Amniotic stem cell (primary cell): ENCODE results near the gene PIGS.
"Not testable (repeated sequence)": the region's sequence is repeated elsewhere in the genome, so short reads cannot be mapped to it uniquely, and the experiment has no call there.

Experiments used
- DNase-seq: peaks from one replicate; lab custom pipeline; 2025; lab: John Stamatoyannopoulos, UW

PIGS gene

DNA sequence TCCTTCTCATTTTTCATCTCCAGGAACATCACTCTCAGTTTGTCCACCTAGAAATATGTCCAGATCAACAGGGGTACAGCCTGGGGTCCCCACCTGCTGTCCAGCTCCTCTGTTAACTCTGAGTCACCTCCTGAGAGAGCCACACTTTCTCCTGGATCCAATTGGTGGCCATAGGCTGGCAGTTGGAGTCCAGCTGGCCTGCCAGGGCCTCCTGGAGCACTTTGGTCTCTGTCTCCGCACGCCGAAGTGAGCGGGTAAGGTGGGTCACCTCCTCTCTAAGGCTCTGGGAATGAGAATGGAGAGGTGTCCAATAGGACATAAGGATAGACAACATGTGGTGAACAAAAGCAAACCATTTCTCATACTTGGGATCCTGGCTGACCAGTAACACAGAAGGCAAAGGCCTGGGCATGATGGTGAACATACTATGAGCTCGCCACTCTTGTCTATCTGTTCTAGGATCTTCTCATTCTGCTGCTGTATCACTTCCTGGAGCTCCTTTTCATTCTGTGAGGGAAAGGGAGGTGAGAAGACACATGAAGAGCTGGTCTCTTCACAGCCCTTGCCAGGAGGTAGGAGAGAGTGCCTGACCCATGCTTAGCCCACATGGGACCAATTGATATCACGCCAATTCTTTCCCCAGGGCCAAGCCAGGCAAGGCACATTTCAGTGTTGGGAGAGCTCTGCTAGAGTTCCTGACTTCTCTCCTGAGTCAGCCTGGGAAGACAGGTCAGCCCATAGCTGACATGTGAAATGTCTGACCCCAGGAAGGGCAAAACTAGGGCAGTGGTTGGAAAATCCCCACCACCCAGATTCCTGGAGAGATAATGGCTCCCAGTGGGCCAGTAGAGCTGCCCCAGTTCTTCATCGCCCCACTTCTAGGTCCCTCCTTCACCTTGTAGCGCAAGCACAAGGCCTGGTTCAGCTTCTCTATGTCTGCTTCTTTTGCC, 7.2 kb upstream of the PIGS start:
- DNase-seq = no peak

DNA sequence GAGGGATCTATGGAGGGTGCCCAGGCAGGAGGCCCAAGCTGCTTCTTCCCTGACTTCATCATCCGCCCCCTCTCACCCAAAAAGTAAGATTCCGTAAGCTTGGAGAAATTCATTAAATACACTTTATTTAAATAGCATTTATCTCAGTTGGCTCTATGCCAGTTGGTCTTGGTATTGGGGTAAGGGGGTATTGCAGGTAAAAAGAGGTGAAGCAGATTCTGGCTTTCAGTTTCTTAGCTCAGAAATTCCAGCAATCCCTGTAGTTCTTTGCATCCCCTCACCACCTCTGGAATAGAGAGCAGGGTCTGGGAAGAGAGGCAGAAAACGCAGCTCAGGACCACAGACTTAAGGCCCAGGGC, 6.1 kb upstream of the PIGS start:
- no peak for DNase-seq

DNA sequence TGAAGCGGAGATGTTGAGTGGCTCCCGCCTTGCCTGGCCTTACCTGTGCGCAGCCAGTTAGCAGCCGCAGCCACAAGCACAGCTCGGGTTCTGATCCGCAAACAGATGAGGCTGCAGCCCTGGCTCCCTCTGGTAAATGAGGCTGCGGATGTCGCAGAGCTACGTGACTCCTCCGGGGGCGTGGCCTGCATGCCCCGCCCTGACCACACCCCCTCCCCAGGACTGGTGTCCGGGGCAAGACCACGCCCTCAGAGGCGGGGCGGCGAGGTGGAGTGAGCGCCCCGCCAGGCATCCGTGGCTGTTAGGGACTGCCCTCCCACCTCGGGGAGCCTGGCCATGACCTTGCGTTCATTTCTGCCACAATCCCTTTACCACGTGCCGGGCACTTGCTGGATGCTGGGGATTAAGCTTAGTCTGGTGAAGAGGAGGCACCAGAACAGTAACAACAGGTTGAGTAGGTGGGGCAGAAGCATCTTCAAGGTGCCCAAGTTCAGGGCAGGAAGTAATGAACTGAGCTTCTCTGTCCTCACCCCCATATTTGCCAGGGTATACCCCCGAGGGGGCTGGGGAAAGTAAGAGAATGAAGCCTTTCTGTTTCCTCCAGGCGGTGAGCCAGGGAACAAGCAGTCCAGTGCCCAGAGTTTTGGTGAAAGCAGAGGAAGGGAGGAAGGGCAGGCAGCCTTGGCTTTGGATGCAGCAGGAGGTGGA, 5.6 kb upstream of the PIGS start, which contains the start of gene ALDOC:
TSS of gene ALDOC (minus strand) at position 138 of the 708 bp plus-strand sequence. CDS start 1,363 bp downstream, outside the sequence.
- DNase-seq = peak; percentile 74

DNA sequence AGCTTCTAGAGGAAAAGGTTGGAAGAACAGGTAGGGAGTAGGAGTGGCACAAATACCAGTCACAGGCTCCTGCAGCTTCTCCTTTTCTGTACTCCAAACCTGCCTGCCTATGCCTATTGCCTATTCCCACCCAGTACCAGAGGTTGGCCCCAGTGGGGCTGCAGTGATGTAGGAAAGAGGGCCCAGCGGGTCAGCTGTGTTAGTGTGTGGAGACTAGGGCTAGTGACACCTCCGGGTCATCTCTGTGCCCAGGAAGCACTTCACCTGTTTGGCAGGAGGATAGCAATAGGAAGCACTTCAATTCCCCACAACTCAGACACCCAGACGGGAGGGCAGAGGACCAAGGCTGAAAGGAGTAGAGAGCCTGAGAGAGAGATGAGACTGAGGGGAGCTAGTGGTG, 4.7 kb upstream of the PIGS start:
- not testable (repeated sequence) for DNase-seq

DNA sequence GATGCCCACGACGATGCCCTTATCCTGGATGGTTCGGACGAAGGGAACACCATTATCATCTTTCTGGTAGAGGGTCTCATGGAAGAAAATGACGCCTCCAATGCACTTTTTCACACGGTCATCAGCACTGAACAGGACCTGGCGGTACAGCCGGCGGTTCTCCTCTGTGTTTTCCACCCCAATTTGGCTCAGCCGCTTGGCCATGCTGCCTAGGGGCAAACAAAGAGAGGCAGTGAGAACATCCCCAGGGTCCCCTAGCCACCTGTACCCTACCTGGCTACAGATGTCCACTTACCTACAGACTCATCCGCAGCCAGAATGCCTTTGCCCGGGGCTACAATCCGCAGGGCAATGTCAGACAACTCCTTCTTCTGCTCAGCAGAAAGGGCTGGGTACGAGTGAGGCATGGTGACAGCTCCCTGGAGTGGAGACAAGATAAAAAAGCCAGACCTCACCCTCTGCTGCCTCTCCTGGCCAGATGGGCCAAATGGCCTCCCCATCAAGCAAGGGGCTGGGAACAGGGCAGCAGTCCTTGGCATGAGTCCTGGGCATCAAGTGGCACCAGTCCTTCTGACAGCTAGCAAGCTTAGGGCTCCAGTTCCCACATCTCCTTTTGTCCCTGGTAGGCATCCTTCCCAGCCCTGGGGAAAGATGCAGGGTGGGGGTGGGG, 3.9 kb upstream of the PIGS start:
- no peak for DNase-seq

DNA sequence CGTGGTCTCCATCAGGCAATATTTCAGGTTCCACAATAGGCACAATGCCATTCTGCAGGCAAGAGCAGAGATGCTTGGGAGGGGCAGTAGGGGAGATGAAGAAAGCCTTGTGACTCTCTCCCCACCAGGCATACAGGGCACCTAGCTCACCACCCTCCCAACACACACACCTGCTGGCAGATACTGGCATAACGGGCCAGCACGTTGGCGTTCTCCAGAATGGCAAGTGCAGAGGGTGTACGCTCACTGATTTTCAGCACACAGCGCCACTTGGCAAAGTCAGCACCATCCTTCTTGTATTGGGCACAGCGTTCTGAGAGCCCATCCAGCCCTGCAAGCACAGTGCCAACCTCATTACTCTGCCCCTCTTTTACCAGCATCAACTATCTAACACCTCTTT, 3.2 kb upstream of the PIGS start:
- DNase-seq = no peak

DNA sequence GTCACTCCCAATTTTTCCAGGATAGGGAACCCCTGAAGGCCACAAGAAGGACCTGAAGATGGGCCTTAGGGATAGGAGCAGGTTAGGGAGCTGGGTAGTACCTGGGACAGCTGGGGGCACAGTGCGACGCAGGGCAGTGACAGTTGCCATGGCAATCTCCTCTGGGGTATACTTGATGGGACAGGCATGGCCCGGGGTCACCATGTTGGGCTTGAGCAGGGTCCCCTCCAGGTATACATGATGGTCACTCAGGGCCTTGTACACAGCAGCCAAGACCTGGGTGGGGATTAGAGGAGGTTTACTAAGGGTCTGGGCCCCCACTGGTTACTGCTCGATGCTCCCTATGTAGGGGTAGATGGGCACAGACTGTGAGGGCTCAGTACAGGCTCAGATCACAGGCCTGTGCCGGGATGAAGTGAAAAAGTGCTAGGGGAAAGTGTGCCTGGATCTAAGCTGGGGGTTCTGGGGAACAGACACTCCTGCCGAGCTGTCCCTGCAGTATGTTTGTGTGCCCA, 2.7 kb upstream of the PIGS start:
- no peak for DNase-seq

DNA sequence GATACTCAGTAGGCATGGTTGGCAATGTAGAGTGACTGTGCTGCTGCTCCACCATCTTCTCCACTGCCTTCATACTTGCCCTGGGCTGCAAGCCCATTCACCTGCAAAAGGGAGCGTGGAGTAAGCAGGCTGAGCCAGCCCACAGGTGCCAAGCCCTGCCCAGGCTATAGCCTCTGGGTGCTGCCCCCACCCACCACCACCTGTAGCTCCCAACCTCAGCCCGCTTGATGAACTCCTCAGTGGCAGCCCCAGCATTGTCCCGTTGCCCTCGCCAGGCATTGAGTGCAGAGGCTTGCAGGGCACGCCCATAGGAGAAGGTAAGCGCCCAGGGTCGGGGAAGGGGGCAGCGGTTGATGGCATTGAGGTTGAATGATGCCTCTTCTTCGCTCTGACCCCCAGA, 2.2 kb upstream of the PIGS start:
- DNase-seq = no peak

DNA sequence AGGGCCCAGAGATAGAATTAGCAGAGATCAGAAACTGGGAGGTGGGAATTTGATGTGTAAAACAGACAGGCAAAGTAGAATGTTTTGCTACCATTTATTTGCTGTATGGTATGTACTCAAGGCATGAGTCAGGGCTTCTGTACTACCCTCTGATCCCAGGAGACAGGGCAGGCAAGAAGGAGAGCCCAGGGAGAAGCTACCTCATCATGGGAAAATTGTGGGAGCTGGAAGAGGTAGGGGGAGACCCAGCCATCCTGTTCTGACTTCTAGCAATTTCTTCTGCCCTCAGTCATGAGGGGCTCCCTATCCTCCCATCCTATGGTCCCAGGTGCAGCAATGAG, 1.7 kb upstream of the PIGS start:
- no peak for DNase-seq

DNA sequence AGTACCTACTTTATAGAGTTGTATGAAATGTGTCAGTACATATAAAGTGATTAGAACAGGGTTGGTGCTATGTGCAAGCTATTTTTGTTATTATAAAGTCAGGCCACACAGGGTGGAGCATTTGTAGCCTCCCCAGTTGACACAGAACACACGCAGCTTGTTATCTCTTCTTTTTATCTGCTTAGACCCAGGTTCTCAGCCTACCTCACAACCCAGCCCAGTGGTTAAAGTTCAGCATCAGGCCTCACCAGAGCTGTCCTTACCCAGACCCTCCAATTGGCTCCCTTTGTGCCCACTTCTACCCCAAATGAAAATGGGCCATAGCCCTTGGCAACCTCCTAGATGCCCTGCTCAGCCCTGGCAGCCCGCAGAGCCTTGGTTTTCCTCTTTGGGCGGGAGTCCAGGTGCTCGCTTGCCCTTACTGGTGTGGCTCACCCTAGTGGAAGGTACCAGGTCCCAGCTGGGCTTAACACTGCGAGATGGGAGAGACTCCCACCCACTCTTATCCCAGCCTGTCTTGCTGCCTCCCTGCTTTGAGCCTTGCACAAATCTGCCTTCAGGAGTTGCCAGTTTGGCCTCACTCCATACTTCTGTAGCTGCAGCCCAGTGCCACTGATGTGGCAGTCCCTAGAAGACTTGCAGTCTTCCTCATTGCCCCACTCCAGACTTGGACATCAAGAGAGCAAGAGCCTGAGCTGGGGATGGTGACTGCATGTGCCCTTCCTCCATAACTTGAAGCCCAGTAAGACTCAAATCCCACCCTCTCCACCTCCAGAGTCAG, 1.1 kb upstream of the PIGS start:
- no peak for DNase-seq

DNA sequence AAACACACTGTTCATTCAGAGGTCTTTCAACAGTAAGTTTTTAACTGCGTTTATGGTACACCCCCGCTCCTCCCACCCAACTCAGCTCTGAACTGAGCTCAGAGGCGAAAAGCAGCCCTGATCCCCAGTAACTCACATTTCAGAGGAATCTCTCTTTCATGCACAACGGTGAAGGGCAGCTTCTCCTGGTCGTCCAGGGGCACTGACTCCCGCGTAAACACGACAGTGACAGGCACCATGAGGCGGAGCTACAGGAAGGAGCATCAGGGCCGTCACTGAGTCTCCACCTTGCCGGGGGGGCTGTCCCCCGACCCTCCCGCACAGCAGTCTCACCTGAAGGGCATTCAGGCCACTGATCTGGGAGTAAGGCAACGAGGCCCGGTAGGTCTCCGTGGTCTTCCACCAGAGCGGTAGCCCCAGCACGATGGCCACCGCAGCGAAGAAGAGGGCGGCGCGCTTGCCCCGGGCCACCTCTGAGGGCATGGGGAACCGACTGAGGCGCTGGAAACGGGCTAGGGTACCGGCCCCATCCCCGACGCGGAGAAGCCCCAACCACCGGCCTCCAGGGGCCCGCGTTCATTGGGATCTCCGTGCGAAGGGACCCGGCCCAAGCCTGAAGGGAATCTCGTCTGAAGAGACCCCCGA, 486 bp downstream of the PIGS start:
- no peak for DNase-seq

DNA sequence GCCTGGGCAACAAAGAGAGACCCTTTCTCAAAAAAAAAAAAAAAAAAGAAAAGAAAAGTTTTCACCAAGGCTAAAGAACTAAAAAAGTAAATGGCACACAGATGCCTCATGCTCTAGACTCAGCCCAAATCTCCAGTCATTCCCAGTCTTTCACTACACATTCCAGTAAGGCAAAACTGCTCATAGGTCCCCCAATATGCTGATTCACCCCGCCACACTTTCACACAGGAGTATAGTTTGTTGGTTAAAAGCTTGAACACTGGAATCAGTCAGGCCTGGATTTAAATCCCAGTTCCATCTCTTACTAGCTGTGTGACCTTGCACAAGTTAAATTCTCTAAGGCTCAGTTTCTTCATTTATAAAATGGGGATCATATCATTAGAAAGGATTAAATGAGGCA, 1.9 kb downstream of the PIGS start:
- DNase-seq = no peak

DNA sequence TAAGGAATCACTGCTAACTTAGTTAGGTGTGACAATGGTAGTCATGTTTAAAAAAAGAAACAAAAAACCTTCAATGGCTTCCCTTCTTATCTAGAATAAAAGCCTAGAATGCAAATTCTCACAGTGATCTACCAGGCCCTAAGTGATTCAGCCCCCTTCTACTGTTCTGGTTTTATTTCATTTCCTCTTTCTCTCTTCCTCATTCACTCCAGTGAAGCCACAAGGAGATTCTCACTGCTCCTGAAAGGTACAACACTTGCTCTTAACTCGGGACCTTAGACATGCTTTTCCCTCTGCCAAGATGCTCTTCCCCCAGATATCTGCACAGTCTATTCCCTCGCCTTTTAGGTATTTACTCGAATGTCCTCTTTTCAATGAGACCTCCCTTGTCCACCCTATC, 3.7 kb downstream of the PIGS start:
- DNase-seq = no peak

DNA sequence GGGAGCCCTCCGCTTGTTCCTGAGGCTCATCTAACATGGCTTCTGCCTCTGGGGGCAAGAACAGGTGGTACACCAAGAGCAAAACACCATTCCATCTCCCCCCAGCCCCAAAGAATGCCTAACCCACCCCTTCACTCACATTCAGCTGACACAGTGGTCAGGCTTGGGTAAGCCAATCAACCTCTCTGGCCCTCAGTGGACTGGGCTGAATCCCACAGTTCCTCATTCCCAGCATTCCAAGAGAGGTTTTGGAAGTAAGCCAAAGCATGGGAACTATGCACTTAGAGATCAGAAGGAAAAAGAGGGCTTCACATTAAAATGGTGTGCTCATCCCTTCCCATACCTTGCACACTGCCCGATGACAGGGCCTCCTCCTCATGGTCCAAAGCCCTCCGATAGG, 7.8 kb downstream of the PIGS start:
- no peak for DNase-seq

DNA sequence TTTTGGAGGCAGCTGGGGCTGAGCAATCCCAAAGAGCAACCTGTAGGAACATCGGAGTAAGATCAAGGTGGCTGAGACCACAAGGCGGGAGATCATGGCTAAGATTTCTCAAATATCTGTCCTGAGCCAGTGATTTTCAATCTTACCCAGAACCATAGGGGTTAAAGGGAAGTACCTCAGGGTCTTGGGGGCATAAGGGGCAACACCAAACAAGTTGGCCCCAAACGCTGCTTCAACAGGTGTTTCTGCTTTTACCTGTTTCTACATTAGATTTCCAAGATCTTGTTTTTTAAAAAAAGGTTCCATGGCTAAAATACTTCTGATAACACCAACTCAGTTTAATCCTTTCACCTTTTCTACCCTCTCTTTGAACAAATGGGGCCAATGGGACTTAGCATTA, 16.3 kb downstream of the PIGS start:
- DNase-seq = no peak

DNA sequence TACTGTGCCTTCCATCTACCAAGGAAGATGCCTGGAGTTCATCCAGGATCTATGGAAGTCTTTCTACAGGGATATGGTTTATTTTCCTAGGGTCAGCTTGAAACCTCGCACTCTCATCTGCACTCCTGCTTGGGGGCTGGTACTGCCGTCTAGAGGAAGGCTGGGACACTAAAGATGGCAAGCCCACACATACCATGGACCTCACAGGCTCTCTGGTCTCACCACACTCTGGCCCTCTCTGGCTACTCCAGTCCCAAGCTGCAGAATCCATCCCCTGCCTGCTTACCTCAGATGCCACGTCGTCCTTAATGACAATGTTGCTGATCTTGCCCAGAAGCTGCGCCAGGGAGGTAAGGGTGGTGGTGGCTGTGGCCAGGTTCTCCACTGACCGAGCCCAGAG, 16.8 kb downstream of the PIGS start:
- no peak for DNase-seq

DNA sequence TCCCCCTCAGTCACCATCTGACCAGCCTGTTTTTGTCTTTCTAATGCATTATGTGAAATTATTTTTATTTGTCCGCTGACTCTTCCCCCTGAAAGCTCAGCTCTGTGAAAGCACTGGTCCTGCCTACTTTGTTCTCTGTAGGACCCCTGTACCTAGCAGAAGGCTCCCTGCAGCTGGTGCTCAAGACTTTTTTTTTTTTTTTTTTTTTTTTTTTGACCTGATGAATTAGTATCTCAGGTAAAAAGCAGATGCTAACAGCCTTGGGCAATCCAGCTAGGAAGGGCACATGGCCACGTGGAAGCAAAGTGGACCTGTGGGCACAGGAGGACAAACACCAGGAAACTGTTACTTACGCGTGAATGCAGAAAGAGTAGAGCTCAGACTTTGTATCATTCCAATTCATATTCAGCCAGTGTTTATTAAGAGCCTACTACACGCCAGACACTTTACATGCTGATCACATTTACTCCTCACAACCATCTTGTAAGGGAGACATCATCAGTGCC, 18.3 kb downstream of the PIGS start:
- no peak for DNase-seq

DNA sequence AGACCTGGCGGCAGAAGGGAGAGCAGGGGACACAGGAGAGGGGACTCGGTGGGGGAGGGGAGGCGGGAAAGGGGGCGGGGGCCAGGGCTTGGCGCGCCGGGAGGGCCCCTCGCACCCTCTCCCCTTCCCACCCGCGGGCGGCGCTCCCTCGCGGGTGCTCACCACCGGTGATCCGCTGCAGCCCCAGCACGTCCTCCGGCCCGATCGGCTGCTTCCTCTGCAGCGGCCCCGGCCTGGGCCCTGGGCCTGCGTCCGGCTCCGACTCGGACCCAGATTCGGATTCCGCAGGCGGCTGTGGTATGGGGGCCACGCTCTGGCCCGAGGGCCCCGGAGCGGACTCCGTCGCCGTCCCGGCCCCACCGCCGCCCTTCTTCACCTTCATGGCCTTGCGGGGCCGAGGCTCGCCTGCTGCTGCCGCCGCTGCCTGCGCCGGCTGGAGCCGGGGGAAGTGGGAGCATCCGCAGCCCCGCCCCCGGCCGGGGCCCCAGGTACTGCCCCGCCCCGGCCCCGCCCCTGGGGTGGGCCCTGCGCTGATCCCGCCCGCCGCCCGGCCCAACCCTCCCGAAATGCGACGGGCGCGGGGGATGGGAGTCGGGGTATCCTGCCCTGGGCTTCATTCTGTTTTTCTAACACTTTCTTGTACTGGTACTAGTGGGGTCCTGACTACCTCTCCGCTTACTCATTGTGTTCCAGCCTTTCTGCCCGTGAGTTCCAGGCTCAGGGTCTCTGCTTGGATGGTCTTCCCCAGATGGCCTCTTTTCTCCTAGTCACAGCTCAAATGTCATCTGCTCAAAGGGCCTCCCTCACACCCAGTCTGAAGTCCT, 18.9 kb downstream of the PIGS start, which contains the start of gene UNC119:
TSS of gene UNC119 (minus strand) at position 449 of the 824 bp plus-strand sequence. CDS start at position 382, 67 bp downstream.
- DNase-seq = peak; percentile 35

DNA sequence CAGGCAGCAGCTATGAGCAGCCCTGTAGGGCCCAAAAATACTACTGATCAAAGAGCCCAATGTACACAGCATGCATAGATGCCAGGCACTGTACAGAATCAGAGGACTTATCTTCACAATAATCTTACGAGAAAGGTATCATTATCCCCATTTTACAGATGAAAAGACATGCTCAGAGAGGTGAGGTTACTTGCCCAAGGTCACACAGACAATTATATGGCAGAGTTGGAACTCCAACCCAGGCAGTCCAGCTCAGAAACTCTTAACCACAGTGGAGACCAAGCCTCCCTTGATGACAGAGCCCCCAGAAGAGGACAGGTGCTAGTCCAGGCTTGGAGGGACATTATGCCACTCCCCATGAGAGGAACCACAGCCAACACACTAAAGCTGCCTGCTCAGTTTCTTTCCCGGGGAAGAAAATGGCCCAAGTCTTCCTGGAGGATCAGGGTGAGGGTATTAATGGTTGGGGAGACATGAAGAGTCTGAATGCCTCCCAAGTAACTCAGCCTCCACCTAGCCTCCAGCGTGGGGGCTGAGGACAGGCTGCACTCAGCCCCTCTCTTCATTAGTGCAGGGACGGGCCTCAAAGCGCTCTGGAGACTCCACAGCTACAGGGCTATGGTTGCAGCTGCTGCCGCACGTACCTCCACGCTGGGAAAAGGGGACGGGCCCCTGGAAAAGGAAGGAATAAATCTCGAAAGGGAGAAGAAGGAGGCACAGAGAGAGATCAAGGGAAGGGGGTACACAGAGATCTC, 19.7 kb downstream of the PIGS start:
- DNase-seq = no peak
